Lung (tissue), 12 donors: Measurements from ENCODE around the gene UBL3. TPM values are rescaled to one million over a fixed set of nuclear protein-coding genes. Genes with fewer than 3 reads are reported as not detected.

Experiments
- ATAC-seq: fragments of 200-7000 bp; cut with Tn5 transposase; one replicate; pipeline ENCODE4 v1.9.1; 2020; ENCODE audit warnings: moderate number of reproducible peaks; ENCODE audit not compliant: insufficient read depth, low FRiP score
- DNase-seq, 3 donors: peaks; one replicate each; pipeline ENCODE4 v3.0.0-alpha.2; 2013 to 2017
- H3K27ac ChIP-seq, 2 donors: one replicate each; pipeline ENCODE4 v1.5.1; 2013; ENCODE audit warnings: mild to moderate bottlenecking in 2 of 2, moderate library complexity in 2 of 2, control low read depth in 1 of 2, inconsistent platforms in 1 of 2, low read depth in 1 of 2, low read length in 1 of 2
- H3K27me3 ChIP-seq, 3 donors: one replicate each; pipeline ENCODE4 v1.5.1; 2013; ENCODE audit warnings: low read length in 2 of 3; ENCODE audit not compliant: control insufficient read depth in 3 of 3, insufficient read depth in 3 of 3
- H3K36me3 ChIP-seq, 4 donors: one replicate each; pipeline ENCODE4 v1.5.1; 2013; ENCODE audit warnings: low read length in 4 of 4, mild to moderate bottlenecking in 1 of 4, moderate library complexity in 1 of 4; ENCODE audit not compliant: control insufficient read depth in 4 of 4, insufficient read depth in 4 of 4
- H3K4me1 ChIP-seq, 5 donors: one replicate each; pipeline ENCODE4 v1.5.1; 2013; ENCODE audit warnings: low read length in 5 of 5, mild to moderate bottlenecking in 2 of 5, moderate library complexity in 1 of 5; ENCODE audit not compliant: control insufficient read depth in 5 of 5, insufficient read depth in 5 of 5
- H3K4me3 ChIP-seq: one replicate; pipeline ENCODE4 v1.5.1; 2013; ENCODE audit warnings: mild to moderate bottlenecking, control low read depth, moderate library complexity
- H3K9ac ChIP-seq, 2 donors: one replicate each; pipeline ENCODE4 v1.5.1; 2013; ENCODE audit warnings: low read length in 2 of 2, control low read depth in 1 of 2; ENCODE audit not compliant: insufficient read depth in 1 of 2
- H3K9me3 ChIP-seq, 4 donors: one replicate each; pipeline ENCODE4 v1.5.1; 2013; ENCODE audit warnings: low read length in 3 of 4, mild to moderate bottlenecking in 1 of 4, moderate library complexity in 1 of 4; ENCODE audit not compliant: control insufficient read depth in 4 of 4, insufficient read depth in 3 of 4
- CTCF ChIP-seq: IDR thresholded peaks from 2 replicates; pipeline ENCODE4 v1.5.1; 2012; ENCODE audit warnings: mild to moderate bottlenecking; ENCODE audit errors: control extremely low read depth, extremely low read depth
- WGBS, 2 donors: extraction: QIAGEN DNeasy Blood & Tissue Kit; methylation state at CpG; one replicate each; pipeline ENCODE4 v1.1.7; 2013; 5-methylcytosine and 5-hydroxymethylcytosine counted together
- polyA plus RNA-seq, 2 donors: library from polyadenylated mRNA; stranded (reverse); fragments of 200-250 nt; gene quantifications; one replicate each; pipeline ENCODE4 v1.2.1, GENCODE V29; 2013
- total RNA-seq, 2 donors: library from RNA; depleted of rRNA in 1 of 2; stranded (reverse); fragments of >200 nt in 1 of 2; gene quantifications; one replicate each; pipeline ENCODE4 v1.2.1, GENCODE V29; 2014 to 2021
- donor health status: control.
- donor health status: control.
- donor health status: Bipolar disorder and iron deficiency.
- donor health status: healthy.
- donor health status: DM: yes; HTN: yes; CAD: no.

UBL3 gene
- total and polyA plus RNA-seq, 4 donors, result 19.6 to 58.2 (median 33.7) TPM

GRCh38 chr13:29800687-29801086, 49.7 kb downstream of the UBL3 start:
- Histone ChIP-seq H3K4me1 (peaks cover 0 to 8% (median 0%) of the 10 kb centered on the region in 5 donors), H3K9me3 (peaks cover 0 to 2% (median 0%) of the 10 kb centered on the region in 4 donors), H3K4me3 (no peak overlapping the region), H3K36me3 (no peaks in the 10 kb centered on the region), H3K27me3 (no peaks in the 10 kb centered on the region), H3K9ac (no peak overlapping the region), H3K27ac (no peak overlapping the region)
- no peak for ATAC-seq
- WGBS, 2 donors, result 93 to 97% methylated on average over 6 of the region's 6 CpGs
- DNase-seq, result no peak
- TF ChIP-seq CTCF, result no peak

GRCh38 chr13:29799041-29799440, 51.4 kb downstream of the UBL3 start:
- Histone ChIP-seq H3K27me3 (no peaks in the 10 kb centered on the region), H3K4me1 (peaks cover 0 to 8% (median 0%) of the 10 kb centered on the region in 5 donors), H3K4me3 (no peak overlapping the region), H3K9me3 (peaks cover 0 to 2% (median 0%) of the 10 kb centered on the region in 4 donors), H3K9ac (no peak overlapping the region), H3K27ac (no peak overlapping the region), H3K36me3 (no peaks in the 10 kb centered on the region)
- no peak for TF ChIP-seq CTCF
- WGBS, 2 donors, result 33 to 83% methylated on average over 2 of the region's 2 CpGs
- no peak for DNase-seq
- ATAC-seq, result no peak

GRCh38 chr13:29791997-29792780, 58.2 kb downstream of the UBL3 start:
- Histone ChIP-seq H3K9me3 (no peaks in the 10 kb centered on the region), H3K9ac (no peak overlapping the region), H3K36me3 (no peaks in the 10 kb centered on the region), H3K4me3 (no peak overlapping the region), H3K4me1 (peaks cover 0 to 7% (median 2%) of the 10 kb centered on the region in 5 donors), H3K27ac (no peak overlapping the region), H3K27me3 (no peaks in the 10 kb centered on the region)
- DNase-seq (no peak), ATAC-seq (no peak)
- WGBS, 2 donors, result 90 to 93% methylated on average over 5 of the region's 5 CpGs
- TF ChIP-seq CTCF, result no peak

GRCh38 chr13:29791508-29791907, 58.9 kb downstream of the UBL3 start:
- Histone ChIP-seq H3K27ac (no peak overlapping the region), H3K9me3 (no peaks in the 10 kb centered on the region), H3K27me3 (no peaks in the 10 kb centered on the region), H3K9ac (no peak overlapping the region), H3K36me3 (no peaks in the 10 kb centered on the region), H3K4me1 (peaks cover 0 to 7% (median 2%) of the 10 kb centered on the region in 5 donors), H3K4me3 (no peak overlapping the region)
- no peak for TF ChIP-seq CTCF
- WGBS, 2 donors, result 62 to 87% methylated on average over 1 of the region's 1 CpG
- no peak for ATAC-seq
- no peak for DNase-seq
